ENCODE data around the gene IFI35.

IFI35 gene

GRCh38 chr17:43021741-43022512 is 15.3 kb downstream of the IFI35 start, which contains the start of gene VAT1 (continued):
- TF ChIP-seq ZBTB11 (tag by site-specific recombination; conservative IDR thresholded peaks at IDR 0.05; ENCODE audit: low read depth), result no peak; the same call in 1 of the 2 replicates
- TF ChIP-seq PBX3 (CRISPR knock-in tag; IDR thresholded peaks at IDR 0.05), result no peak
- TF ChIP-seq KLF1 (tag by site-specific recombination; IDR thresholded peaks at IDR 0.05), result peak; percentile 44
- peak; percentile 64; the same call in 1 of the 2 replicates for TF ChIP-seq ZNF394 (tag by site-specific recombination; IDR thresholded peaks at IDR 0.05; ENCODE audit: borderline replicate concordance)
- peak; percentile 84 for TF ChIP-seq ZBTB20 (tag by site-specific recombination; IDR thresholded peaks at IDR 0.05)
- TF ChIP-seq PATZ1 (tag by site-specific recombination; IDR thresholded peaks at IDR 0.05), result peak; percentile 44; the same call in 1 of the 2 replicates
- 0 out of 2 replicates have a peak, but pooled peaks have one; percentile 51 for TF ChIP-seq ZNF660 (tag by site-specific recombination; IDR thresholded peaks at IDR 0.05)
- TF ChIP-seq ZNF324 (tag by site-specific recombination; IDR thresholded peaks at IDR 0.05), result 0 out of 2 replicates have a peak, but pooled peaks have one; percentile 13

DNA sequence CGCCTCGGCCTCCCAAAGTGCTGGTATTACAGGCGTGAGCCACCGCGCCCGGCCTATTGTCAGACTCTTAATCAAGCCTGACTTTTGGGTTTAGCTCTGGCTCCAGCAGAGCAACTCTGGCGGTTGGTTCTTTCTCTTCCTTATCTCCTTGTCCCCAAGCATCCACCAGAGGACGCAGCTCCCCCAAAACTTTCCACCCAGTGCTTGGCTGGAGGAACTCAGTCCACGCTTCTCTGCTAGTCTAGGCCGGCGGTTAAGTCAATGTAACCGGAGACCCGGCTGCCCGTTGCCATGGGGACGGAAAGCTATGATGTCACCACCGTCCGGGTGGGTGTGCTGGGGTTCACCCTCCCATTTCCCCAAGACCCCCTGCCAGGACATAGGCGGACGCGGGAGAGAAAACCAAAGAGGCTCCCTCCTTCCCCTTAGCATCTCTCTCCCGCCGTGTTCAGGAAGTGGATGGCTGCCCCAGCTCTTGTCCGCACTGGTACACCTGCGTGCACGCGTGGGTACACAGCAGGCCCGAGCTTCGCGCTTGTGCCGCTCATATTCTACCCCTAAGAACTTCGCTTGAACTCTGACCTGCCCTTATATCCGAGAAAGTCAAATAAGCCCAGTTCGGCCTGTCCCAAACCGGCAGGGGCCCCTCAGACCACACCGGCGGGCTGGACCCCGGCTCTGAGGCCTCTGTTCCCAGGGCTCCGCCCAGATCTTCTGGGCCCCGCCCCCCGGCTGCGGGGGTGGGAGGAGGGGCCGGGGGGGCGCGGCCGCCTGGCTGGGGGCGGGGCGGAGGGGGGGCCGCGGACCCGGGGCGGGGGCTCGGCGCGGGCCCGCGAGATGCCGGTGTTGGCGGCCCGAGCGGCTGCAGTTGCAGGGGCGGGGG is 18.1 kb downstream of the IFI35 start, which contains the start of gene RND2:
Gene RND2, plus strand, starts transcription at position 825 of the 883 bp plus-strand sequence. CDS start 117 bp downstream, outside the sequence.
- H3K27ac ChIP-seq (ENCODE audit: extremely low read depth, low read depth, low read length), result peak within 1 kb of the TSS; percentile 62
- CTCF ChIA-PET, result interaction anchor here (0.6 to 1.7 kb wide), 17 partner anchors 10 to 459 kb away, joined by 3 to 8 read pairs (median 4); partner anchors contain the start of genes DHX8 and IFI35
- no peaks in the 10 kb centered on the region for H3K9me3 ChIP-seq (ENCODE audit: control insufficient read depth, insufficient read depth, low read depth, low read length)
- peak within 1 kb of the TSS; percentile 52 for H3K4me3 ChIP-seq (ENCODE audit: low read depth, low read length)
- H3K36me3 ChIP-seq (ENCODE audit: control insufficient read depth in 2 of 2, insufficient read depth in 1 of 2, low read length in 2 of 2), result peaks cover 0 to 16% of the 10 kb centered on the region in 2 experiments; a peak in 1 of 3 replicates
- peaks cover 2% of the 10 kb centered on the region for H3K4me1 ChIP-seq (ENCODE audit: control insufficient read depth, insufficient read depth, low read length)
- POLR2A ChIA-PET, result interaction anchor here (0.7 to 1.4 kb wide), 14 partner anchors 9 to 374 kb away, joined by 3 to 23 read pairs (median 4); partner anchors contain the start of genes ARL4D, IFI35 and RPL27
- TF ChIP-seq OSR2 (tag by site-specific recombination; IDR thresholded peaks at IDR 0.05) (no peak), ZNF292 (tag by site-specific recombination; IDR thresholded peaks at IDR 0.05; ENCODE audit: borderline replicate concordance, low read depth) (no peak), ZNF433 (tag by site-specific recombination; IDR thresholded peaks at IDR 0.05; ENCODE audit: low read depth) (no peak), KLF10 (tag by site-specific recombination; IDR thresholded peaks at IDR 0.05) (peak; percentile 92), PBX3 (CRISPR knock-in tag; IDR thresholded peaks at IDR 0.05) (0 out of 2 replicates have a peak, but pooled peaks have one; percentile 35), ZNF776 (tag by site-specific recombination; IDR thresholded peaks at IDR 0.05; ENCODE audit: borderline replicate concordance) (no peak), GLI2 (tag by site-specific recombination; IDR thresholded peaks at IDR 0.05; ENCODE audit: borderline replicate concordance, low read depth) (no peak), HOXA7 (CRISPR knock-in tag; IDR thresholded peaks at IDR 0.05; ENCODE audit: borderline replicate concordance) (no peak), ZXDB (tag by site-specific recombination; IDR thresholded peaks at IDR 0.05) (peak; percentile 35; the same call in 1 of the 2 replicates), SP7 (tag by site-specific recombination; IDR thresholded peaks at IDR 0.05) (peak; percentile 80), KLF17 (tag by site-specific recombination; IDR thresholded peaks at IDR 0.05) (peak; percentile 95), BCL11A (tag by site-specific recombination; IDR thresholded peaks at IDR 0.05; ENCODE audit: low read depth) (peak; percentile 70; the same call in 1 of the 2 replicates)
- TF ChIP-seq, protein P1, sequence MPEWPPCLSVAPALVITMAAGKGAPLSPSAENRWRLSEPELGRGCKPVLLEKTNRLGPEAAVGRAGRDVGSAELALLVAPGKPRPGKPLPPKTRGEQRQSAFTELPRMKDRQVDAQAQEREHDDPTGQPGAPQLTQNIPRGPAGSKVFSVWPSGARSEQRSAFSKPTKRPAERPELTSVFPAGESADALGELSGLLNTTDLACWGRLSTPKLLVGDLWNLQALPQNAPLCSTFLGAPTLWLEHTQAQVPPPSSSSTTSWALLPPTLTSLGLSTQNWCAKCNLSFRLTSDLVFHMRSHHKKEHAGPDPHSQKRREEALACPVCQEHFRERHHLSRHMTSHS (tag by site-specific recombination; IDR thresholded peaks at IDR 0.05), result no peak

Measured in HEK293 (cell line).